OCI-LY7 (cell line): ENCODE measurements around the gene KLHDC8A. TPM values are rescaled to one million over a fixed set of nuclear protein-coding genes. Genes with fewer than 3 reads are reported as not detected.

ENCODE experiments used
- BruUV-seq: library from RNA; stranded (reverse); fragments of 400-500 nt; replicated peaks from 2 replicates; lab custom pipeline; 2021; lab: Mats Ljungman, UMichigan
- CTCF ChIA-PET: fragments of 300-600 bp; sonication (Branson Sonifier 250); formaldehyde crosslinking; loops from one replicate; lab custom pipeline; 2022; ENCODE audit warnings: antibody characterized with exemption; ENCODE audit not compliant: unreplicated experiment; lab: Charles Lee
- POLR2A ChIA-PET: fragments of 300-600 bp; sonication (Branson Sonifier 250); formaldehyde crosslinking; loops from one replicate; lab custom pipeline; 2022; ENCODE audit warnings: antibody characterized with exemption; lab: Charles Lee
- DNase-seq: peaks from one replicate; pipeline ENCODE4 v3.0.0-alpha.2; 2015; ENCODE audit warnings: low spot score
- H2AFZ ChIP-seq: fragments of 200-600 bp; sonication (generic), shearing (Covaris generic); 2 replicates; pipeline ENCODE4 v1.6.1; 2014; ENCODE audit warnings: mild to moderate bottlenecking, antibody characterized with exemption, low read length, moderate library complexity
- H3K27ac ChIP-seq: fragments of 200-600 bp; sonication (generic); 2 replicates; pipeline ENCODE4 v1.5.1; 2014; ENCODE audit warnings: mixed run types, low read depth, mild to moderate bottlenecking, moderate library complexity, low read length, inconsistent platforms; ENCODE audit not compliant: poor library complexity, severe bottlenecking
- H3K36me3 ChIP-seq: fragments of 200-600 bp; sonication (generic); 2 replicates; pipeline ENCODE4 v1.6.1; 2014; ENCODE audit warnings: mild to moderate bottlenecking, antibody characterized with exemption, low read length, moderate library complexity, mixed read lengths; ENCODE audit not compliant: insufficient read depth
- H3K4me1 ChIP-seq: fragments of 200-600 bp; sonication (generic); 2 replicates; pipeline ENCODE4 v1.5.1; 2014; ENCODE audit warnings: mild to moderate bottlenecking, low read length; ENCODE audit not compliant: insufficient read depth, poor library complexity, severe bottlenecking
- H3K4me2 ChIP-seq: fragments of 200-600 bp; sonication (generic); 2 replicates; pipeline ENCODE4 v1.6.1; 2014; ENCODE audit warnings: mild to moderate bottlenecking, low read length
- H3K4me3 ChIP-seq: fragments of 200-600 bp; sonication (generic); 2 replicates; pipeline ENCODE4 v1.5.1; 2014; ENCODE audit warnings: mild to moderate bottlenecking, low read depth, low read length; ENCODE audit not compliant: poor library complexity, severe bottlenecking
- H3K79me2 ChIP-seq: fragments of 200-600 bp; sonication (generic); 2 replicates; pipeline ENCODE4 v1.6.1; 2016; ENCODE audit warnings: low read depth, mild to moderate bottlenecking, low read length, moderate library complexity, mixed read lengths; ENCODE audit not compliant: insufficient read depth
- H3K9me2 ChIP-seq: fragments of 200-600 bp; sonication (generic); 2 replicates; pipeline ENCODE4 v1.6.1; 2016; ENCODE audit warnings: mild to moderate bottlenecking, low read length, mixed read lengths; ENCODE audit not compliant: insufficient read depth
- H3K9me3 ChIP-seq: fragments of 200-600 bp; sonication (generic); 2 replicates; pipeline ENCODE4 v1.6.1; 2014; ENCODE audit warnings: mild to moderate bottlenecking, mixed run types, low read length, mixed read lengths
- H4K20me1 ChIP-seq: fragments of 200-600 bp; sonication (generic); 2 replicates; pipeline ENCODE4 v1.6.1; 2014; ENCODE audit warnings: mild to moderate bottlenecking, antibody characterized with exemption, low read length, moderate library complexity, mixed read lengths; ENCODE audit not compliant: insufficient read depth
- CTCF ChIP-seq: fragments of 200-600 bp; sonication (generic); conservative IDR thresholded peaks from 2 replicates; pipeline ENCODE4 v1.5.1; 2014; ENCODE audit warnings: mild to moderate bottlenecking, antibody characterized with exemption, low read length, moderate library complexity, mixed read lengths
- EZH2phosphoT487 ChIP-seq: fragments of 200-600 bp; sonication (generic); IDR thresholded peaks from 2 replicates; pipeline ENCODE4 v1.6.1; 2018; ENCODE audit warnings: low read depth, borderline replicate concordance, mild to moderate bottlenecking, mixed run types, antibody characterized with exemption, low read length, moderate library complexity, mixed read lengths
- intact Hi-C: fragments of 100-400 bp; cut with micrococcal nuclease; formaldehyde crosslinking; loops from one replicate; pipeline ENCODE4 v1.10.0; 2022; ENCODE audit not compliant: unreplicated experiment
- total RNA-seq, 2 experiments: library from RNA; depleted of rRNA in 1 of 2; stranded (reverse); fragments of >200 nt in 1 of 2; shearing (Covaris generic) in 1 of 2; gene quantifications; 2 replicates each; pipeline ENCODE4 v1.2.3, GENCODE V29; 2014 to 2022

KLHDC8A gene
- total RNA-seq, 2 experiments from 2014 or later = not detected

- TF ChIP-seq CTCF (no peak), EZH2phosphoT487 (no peak)
- ChIA-PET POLR2A (interaction anchor here (1.0 to 15.8 kb wide), 3 partner anchors 42 to 54 kb away, joined by 4 to 162 read pairs (median 30); no protein-coding TSS in a partner anchor), CTCF (interaction anchor here (0.7 to 4.0 kb wide), 3 partner anchors 52 to 56 kb away, joined by 3 to 60 read pairs (median 4); no protein-coding TSS in a partner anchor)
- no peak overlapping the region for H2AFZ ChIP-seq
- no peak overlapping the region for H3K27ac ChIP-seq
- H3K9me2 ChIP-seq = no peaks in the 10 kb centered on the region
- no peak for DNase-seq
- H3K79me2 ChIP-seq = no peaks in the 10 kb centered on the region
- H3K4me1 ChIP-seq = peaks cover 14% of the 10 kb centered on the region
- H4K20me1 ChIP-seq = no peaks in the 10 kb centered on the region
- intact Hi-C loops = loop anchor here (5.0 kb wide), 1 partner anchor 205 kb away; the partner anchor contains the start of gene RBBP5
- no TSS peak for BruUV-seq
- no peak overlapping the region for H3K4me3 ChIP-seq
- no peak overlapping the region for H3K4me2 ChIP-seq
- no peaks in the 10 kb centered on the region for H3K9me3 ChIP-seq
- H3K36me3 ChIP-seq = no peaks in the 10 kb centered on the region
Observed at GRCh38 chr1:205326812-205327466, 29.8 kb downstream of the KLHDC8A start.

- H3K4me2 ChIP-seq = peak overlapping the region; percentile 11; the same call in 1 of the 2 replicates
- no peaks in the 10 kb centered on the region for H3K36me3 ChIP-seq
- H3K27ac ChIP-seq = no peak overlapping the region
- H3K79me2 ChIP-seq = peaks cover 6% of the 10 kb centered on the region; the same call in 1 of the 2 replicates
- POLR2A ChIA-PET = interaction anchor here (1.1 to 15.8 kb wide), 5 partner anchors 12 to 51 kb away, joined by 4 to 162 read pairs (median 5); no protein-coding TSS in a partner anchor
- no peak overlapping the region for H2AFZ ChIP-seq
- CTCF ChIA-PET = interaction anchor here (0.5 to 4.0 kb wide), 14 partner anchors 11 to 184 kb away, joined by 3 to 60 read pairs (median 5); no protein-coding TSS in a partner anchor
- no peak overlapping the region for H3K4me3 ChIP-seq
- H3K9me3 ChIP-seq = no peaks in the 10 kb centered on the region
- H3K9me2 ChIP-seq = no peaks in the 10 kb centered on the region
- intact Hi-C loops = loop anchor here (1.0 to 5.0 kb wide), 4 partner anchors 40 to 203 kb away; partner anchors contain the start of gene RBBP5
- no peak for TF ChIP-seq EZH2phosphoT487
- peak; percentile 82 for TF ChIP-seq CTCF
- peaks cover 21% of the 10 kb centered on the region for H3K4me1 ChIP-seq
- H4K20me1 ChIP-seq = no peaks in the 10 kb centered on the region
- DNase-seq = peak; percentile 70
- no TSS peak for BruUV-seq
Observed at GRCh38 chr1:205325334-205325884, 31.3 kb downstream of the KLHDC8A start.
